Measurements from ENCODE around the gene POLR1A. TPM values are rescaled to one million over a fixed set of nuclear protein-coding genes. Genes with fewer than 3 reads are reported as not detected.

Gene POLR1A
- total and polyA plus RNA-seq, 2 of the 13 experiments (the other 11 are each of a cell fraction or from before 2014, with no cell fraction given) = 7.2 to 39.9 TPM

- peaks cover 4% of the 10 kb centered on the region for H3K9me3 ChIP-seq (ENCODE audit: low read length)
- intact Hi-C loops (cut with micrococcal nuclease; ENCODE audit: unreplicated experiment) = no loop called here
- no peaks in the 10 kb centered on the region for H4K20me1 ChIP-seq (ENCODE audit: insufficient read depth, low read length)
- no peak overlapping the region for H2AFZ ChIP-seq (ENCODE audit: low read length)
- no peaks in the 10 kb centered on the region for H3K4me1 ChIP-seq (ENCODE audit: insufficient read depth, low read length)
- no peak for FAIRE-seq
- TF ChIP-seq ZSCAN22 (CRISPR knock-in tag; IDR thresholded peaks at IDR 0.05) = no peak
- no peak for TF ChIP-seq ZNF329 (CRISPR knock-in tag; IDR thresholded peaks at IDR 0.05; ENCODE audit: low read depth)
- no peak for TF ChIP-seq SATB2 (CRISPR knock-in tag; IDR thresholded peaks at IDR 0.05)
- no peak for TF ChIP-seq KDM2A (CRISPR knock-in tag; IDR thresholded peaks at IDR 0.05; ENCODE audit: borderline replicate concordance, low read depth)
- TF ChIP-seq GATAD1 (CRISPR knock-in tag; IDR thresholded peaks at IDR 0.05) = no peak
- TF ChIP-seq ZNF567 (CRISPR knock-in tag; IDR thresholded peaks at IDR 0.05; ENCODE audit: borderline replicate concordance) = no peak
- TF ChIP-seq JUN (CRISPR knock-in tag; IDR thresholded peaks at IDR 0.05) = no peak
- TF ChIP-seq ZNF343 (CRISPR knock-in tag; IDR thresholded peaks at IDR 0.05) = no peak
- no peak for TF ChIP-seq RAD51 (IDR thresholded peaks at IDR 0.05; ENCODE audit: borderline replicate concordance)
- TF ChIP-seq PPARG (CRISPR knock-in tag; conservative IDR thresholded peaks at IDR 0.05) = no peak
- TF ChIP-seq, protein P1, sequence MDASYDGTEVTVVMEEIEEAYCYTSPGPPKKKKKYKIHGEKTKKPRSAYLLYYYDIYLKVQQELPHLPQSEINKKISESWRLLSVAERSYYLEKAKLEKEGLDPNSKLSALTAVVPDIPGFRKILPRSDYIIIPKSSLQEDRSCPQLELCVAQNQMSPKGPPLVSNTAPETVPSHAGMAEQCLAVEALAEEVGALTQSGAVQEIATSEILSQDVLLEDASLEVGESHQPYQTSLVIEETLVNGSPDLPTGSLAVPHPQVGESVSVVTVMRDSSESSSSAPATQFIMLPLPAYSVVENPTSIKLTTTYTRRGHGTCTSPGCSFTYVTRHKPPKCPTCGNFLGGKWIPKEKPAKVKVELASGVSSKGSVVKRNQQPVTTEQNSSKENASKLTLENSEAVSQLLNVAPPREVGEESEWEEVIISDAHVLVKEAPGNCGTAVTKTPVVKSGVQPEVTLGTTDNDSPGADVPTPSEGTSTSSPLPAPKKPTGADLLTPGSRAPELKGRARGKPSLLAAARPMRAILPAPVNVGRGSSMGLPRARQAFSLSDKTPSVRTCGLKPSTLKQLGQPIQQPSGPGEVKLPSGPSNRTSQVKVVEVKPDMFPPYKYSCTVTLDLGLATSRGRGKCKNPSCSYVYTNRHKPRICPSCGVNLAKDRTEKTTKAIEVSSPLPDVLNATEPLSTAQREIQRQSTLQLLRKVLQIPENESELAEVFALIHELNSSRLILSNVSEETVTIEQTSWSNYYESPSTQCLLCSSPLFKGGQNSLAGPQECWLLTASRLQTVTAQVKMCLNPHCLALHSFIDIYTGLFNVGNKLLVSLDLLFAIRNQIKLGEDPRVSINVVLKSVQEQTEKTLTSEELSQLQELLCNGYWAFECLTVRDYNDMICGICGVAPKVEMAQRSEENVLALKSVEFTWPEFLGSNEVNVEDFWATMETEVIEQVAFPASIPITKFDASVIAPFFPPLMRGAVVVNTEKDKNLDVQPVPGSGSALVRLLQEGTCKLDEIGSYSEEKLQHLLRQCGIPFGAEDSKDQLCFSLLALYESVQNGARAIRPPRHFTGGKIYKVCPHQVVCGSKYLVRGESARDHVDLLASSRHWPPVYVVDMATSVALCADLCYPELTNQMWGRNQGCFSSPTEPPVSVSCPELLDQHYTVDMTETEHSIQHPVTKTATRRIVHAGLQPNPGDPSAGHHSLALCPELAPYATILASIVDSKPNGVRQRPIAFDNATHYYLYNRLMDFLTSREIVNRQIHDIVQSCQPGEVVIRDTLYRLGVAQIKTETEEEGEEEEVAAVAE (CRISPR knock-in tag; IDR thresholded peaks at IDR 0.05; ENCODE audit: borderline replicate concordance) = no peak
- TF ChIP-seq ZNF501 (CRISPR knock-in tag; IDR thresholded peaks at IDR 0.05) = no peak
- TF ChIP-seq TBP (CRISPR knock-in tag; IDR thresholded peaks at IDR 0.05) = no peak
- TF ChIP-seq THAP9 (CRISPR knock-in tag; IDR thresholded peaks at IDR 0.05; ENCODE audit: borderline replicate concordance) = no peak
- TF ChIP-seq TFE3 (CRISPR knock-in tag; IDR thresholded peaks at IDR 0.05) = no peak
- TF ChIP-seq CBX2 (IDR thresholded peaks at IDR 0.05; ENCODE audit: low read depth, low read length) = no peak
- no peak for TF ChIP-seq CBX2 (CRISPR knock-in tag; IDR thresholded peaks at IDR 0.05; ENCODE audit: low read depth)
- no peak for TF ChIP-seq STAT5B (CRISPR knock-in tag; IDR thresholded peaks at IDR 0.05)
- TF ChIP-seq ZNF34 (CRISPR knock-in tag; IDR thresholded peaks at IDR 0.05; ENCODE audit: borderline replicate concordance) = no peak
- no peak for TF ChIP-seq RNF2 (conservative IDR thresholded peaks at IDR 0.05; ENCODE audit: low read depth)
- ChIA-PET POLR2A (no interaction called here), CTCF (ENCODE audit: low intra/inter-chr PET ratio, low total read pairs) (no interaction called here)
- H3K4me2 ChIP-seq (ENCODE audit: low read depth, low read length) = no peak overlapping the region
- peaks cover 0 to 10% of the 10 kb centered on the region in 2 experiments; a peak in 2 of 5 replicates for H3K27me3 ChIP-seq (ENCODE audit: control insufficient read depth in 1 of 2, insufficient read depth in 2 of 2, low read length in 2 of 2)
- no peak overlapping the region for H3K27ac ChIP-seq (ENCODE audit: extremely low read length, insufficient read depth, low read length)
- H3K36me3 ChIP-seq (replicated peaks in 1 of 2; ENCODE audit: control insufficient read depth in 1 of 2, insufficient read depth in 2 of 2, low read length in 2 of 2) = no peaks in the 10 kb centered on the region
- BruUV-seq (replicated peaks) = no TSS peak
- no peaks in the 10 kb centered on the region for H3K79me2 ChIP-seq (ENCODE audit: insufficient read depth, low read length)
- no peak overlapping the region for H3K9ac ChIP-seq (ENCODE audit: insufficient read depth, low read depth, low read length)
- ATAC-seq = no peak
- DNase-seq (ENCODE audit: low spot score) = no peak
- 64% methylated on average over 2 of the region's 2 CpGs for WGBS (ENCODE audit: low lambda C conversion rate)
- in situ Hi-C loops (cut with HindIII; ENCODE audit: extremely low pct_ligation_motif_present, low pct_unique_long_range_greater_than_20kb) = no loop called here
- no peak overlapping the region for H3K4me3 ChIP-seq (replicated peaks in 1 of 3; ENCODE audit: insufficient read depth in 1 of 3, low read depth in 2 of 3, low read length in 3 of 3)
These were observed 90.7 kb downstream of the POLR1A start for GRCh38 chr2:86015006-86015405.
